ENCODE measurements around the gene HSPA1L. TPM values are rescaled to one million over a fixed set of nuclear protein-coding genes. Genes with fewer than 3 reads are reported as not detected.

HSPA1L gene
- polyA plus RNA-seq, 1 donor from 2014 or later = 2.6 TPM

DNA sequence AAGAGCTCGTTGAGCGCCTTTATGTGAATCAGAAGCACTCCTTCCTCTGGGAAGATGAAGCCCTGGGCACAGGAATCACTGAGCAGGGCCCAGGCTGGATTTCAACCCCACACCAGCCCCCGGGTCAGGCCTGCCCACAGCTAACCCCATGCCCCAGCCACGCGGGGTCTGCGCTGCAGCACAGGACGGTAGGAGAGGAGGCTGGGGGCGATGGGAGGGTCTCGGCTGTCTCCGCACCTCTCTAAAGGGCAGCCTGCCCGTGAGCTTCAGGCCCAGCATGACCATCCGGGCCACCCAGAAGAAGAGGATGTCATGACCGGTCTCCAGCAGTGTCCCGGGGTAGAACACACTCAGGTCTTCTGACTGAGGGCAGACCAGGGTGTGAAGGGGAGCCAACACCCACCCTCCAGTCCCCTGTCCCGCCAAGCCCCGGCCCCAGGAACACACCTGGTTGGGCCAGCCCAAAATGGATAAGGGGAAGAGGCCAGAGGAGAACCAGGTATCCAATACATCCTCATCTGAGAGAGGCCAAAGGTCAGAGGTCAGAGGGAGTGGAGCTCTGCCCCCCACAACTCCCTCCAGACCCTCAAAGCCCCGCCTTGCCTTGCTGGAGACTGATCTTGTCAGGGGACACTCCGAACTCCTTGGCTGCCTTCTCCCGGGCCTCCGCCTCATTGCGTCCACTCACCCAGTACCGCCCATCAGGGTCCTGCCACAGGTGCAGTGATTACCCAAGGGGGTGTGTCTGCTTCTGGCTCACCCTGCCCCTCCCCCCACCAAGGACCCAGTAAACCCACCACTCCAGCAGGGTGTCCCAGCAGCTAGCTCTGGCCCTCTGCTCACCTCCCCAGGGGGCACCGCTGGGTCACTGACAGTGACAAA, 33.6 kb downstream of the HSPA1L start:
- Histone ChIP-seq H3K27me3 (ENCODE audit: insufficient read depth, low read depth, low read length) (no peaks in the 10 kb centered on the region), H3F3A (ENCODE audit: insufficient read depth, low read length, poor library complexity, severe bottlenecking) (no peaks in the 10 kb centered on the region), H3K9me2 (ENCODE audit: insufficient read depth, low read length) (no peaks in the 10 kb centered on the region), H3K36me3 (ENCODE audit: insufficient read depth, low read length) (peaks cover 20% of the 10 kb centered on the region), H2AFZ (ENCODE audit: low read depth, low read length) (no peak overlapping the region), H3K79me2 (replicated peaks; ENCODE audit: insufficient read depth, low read length) (no peaks in the 10 kb centered on the region), H3K9me3 (ENCODE audit: low read length) (no peaks in the 10 kb centered on the region), H3K4me2 (ENCODE audit: low read length) (no peak overlapping the region), H3K9ac (ENCODE audit: low read length) (no peak overlapping the region), H4K20me1 (ENCODE audit: insufficient read depth) (no peaks in the 10 kb centered on the region), H3K4me3 (ENCODE audit: low read length) (no peak overlapping the region), H3K27ac (ENCODE audit: low read length) (no peak overlapping the region)
- no peak for TF ChIP-seq EP300 (conservative IDR thresholded peaks at IDR 0.05; ENCODE audit: poor library complexity, severe bottlenecking)

DNA sequence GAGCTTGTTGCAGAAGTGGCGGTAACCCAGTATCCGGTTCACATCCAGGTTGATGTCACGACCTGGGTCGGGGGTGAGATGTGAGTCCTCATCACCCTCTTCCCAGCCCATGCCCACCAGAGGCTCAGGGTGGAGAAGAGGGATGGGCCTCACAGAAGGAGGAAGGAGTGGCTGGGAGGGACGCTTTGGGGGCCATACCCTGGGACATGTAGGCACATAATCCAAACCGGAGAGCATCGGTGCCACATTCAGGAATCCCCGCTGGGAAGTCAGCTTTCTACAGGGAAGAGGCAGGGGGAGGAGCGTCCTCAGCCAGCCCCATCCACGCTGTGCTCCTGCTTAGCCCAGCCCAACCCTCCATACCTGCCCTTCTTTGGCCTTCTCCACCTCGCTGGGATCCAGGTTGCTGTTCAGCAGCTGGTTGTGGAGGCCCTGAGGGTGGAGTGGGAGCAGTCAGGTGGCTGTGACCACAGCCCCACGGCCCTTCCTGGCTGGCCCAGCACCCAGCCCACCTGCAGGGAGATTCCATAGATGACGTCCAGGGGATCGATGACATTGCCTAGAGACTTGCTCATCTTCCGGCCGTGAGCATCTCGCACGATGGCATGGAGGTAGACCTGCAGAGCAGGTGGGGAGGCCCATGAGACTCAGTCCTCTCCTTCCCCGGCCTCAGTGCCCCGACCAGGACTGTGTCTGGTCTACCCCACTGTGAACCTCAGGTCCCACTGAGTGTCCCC, 34.4 kb downstream of the HSPA1L start:
- Histone ChIP-seq H3K79me2 (replicated peaks; ENCODE audit: insufficient read depth, low read length) (no peaks in the 10 kb centered on the region), H2AFZ (ENCODE audit: low read depth, low read length) (no peak overlapping the region), H3K27ac (ENCODE audit: low read length) (no peak overlapping the region), H3F3A (ENCODE audit: insufficient read depth, low read length, poor library complexity, severe bottlenecking) (no peaks in the 10 kb centered on the region), H3K9me2 (ENCODE audit: insufficient read depth, low read length) (no peaks in the 10 kb centered on the region), H3K27me3 (ENCODE audit: insufficient read depth, low read depth, low read length) (no peaks in the 10 kb centered on the region), H3K36me3 (ENCODE audit: insufficient read depth, low read length) (peaks cover 20% of the 10 kb centered on the region), H3K4me3 (ENCODE audit: low read length) (no peak overlapping the region), H3K9ac (ENCODE audit: low read length) (no peak overlapping the region), H3K4me2 (ENCODE audit: low read length) (no peak overlapping the region), H3K9me3 (ENCODE audit: low read length) (no peaks in the 10 kb centered on the region), H4K20me1 (ENCODE audit: insufficient read depth) (no peaks in the 10 kb centered on the region)
- TF ChIP-seq TAF1 (IDR thresholded peaks at IDR 0.05; ENCODE audit: low read depth) = no peak

DNA sequence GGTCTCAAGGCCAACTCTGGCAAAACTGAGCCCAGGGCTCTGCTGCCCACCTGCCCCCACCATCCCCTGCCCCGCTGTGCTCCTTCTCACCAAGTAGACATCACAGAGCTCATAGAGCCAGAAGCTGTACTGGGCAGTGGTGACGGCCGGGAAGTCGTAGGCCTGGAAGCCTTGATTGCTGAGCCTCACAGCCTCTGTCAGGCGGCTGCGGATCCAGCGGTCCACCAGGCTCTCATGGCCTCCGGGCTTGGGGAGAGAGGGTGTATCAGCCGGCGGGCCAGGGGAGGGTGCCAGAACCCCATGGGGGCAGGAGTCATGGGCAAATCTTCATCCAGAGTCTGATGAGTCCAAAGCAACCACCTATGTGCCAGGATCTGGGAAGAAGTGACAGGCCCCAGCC, 35.2 kb downstream of the HSPA1L start:
- H3F3A ChIP-seq (ENCODE audit: insufficient read depth, low read length, poor library complexity, severe bottlenecking) = no peaks in the 10 kb centered on the region
- H3K9me2 ChIP-seq (ENCODE audit: insufficient read depth, low read length) = no peaks in the 10 kb centered on the region
- no peaks in the 10 kb centered on the region for H4K20me1 ChIP-seq (ENCODE audit: insufficient read depth)
- H3K27ac ChIP-seq (ENCODE audit: low read length) = no peak overlapping the region
- peaks cover 14% of the 10 kb centered on the region for H3K36me3 ChIP-seq (ENCODE audit: insufficient read depth, low read length)
- H3K9me3 ChIP-seq (ENCODE audit: low read length) = no peaks in the 10 kb centered on the region
- no peak overlapping the region for H3K9ac ChIP-seq (ENCODE audit: low read length)
- TF ChIP-seq, protein P1, sequence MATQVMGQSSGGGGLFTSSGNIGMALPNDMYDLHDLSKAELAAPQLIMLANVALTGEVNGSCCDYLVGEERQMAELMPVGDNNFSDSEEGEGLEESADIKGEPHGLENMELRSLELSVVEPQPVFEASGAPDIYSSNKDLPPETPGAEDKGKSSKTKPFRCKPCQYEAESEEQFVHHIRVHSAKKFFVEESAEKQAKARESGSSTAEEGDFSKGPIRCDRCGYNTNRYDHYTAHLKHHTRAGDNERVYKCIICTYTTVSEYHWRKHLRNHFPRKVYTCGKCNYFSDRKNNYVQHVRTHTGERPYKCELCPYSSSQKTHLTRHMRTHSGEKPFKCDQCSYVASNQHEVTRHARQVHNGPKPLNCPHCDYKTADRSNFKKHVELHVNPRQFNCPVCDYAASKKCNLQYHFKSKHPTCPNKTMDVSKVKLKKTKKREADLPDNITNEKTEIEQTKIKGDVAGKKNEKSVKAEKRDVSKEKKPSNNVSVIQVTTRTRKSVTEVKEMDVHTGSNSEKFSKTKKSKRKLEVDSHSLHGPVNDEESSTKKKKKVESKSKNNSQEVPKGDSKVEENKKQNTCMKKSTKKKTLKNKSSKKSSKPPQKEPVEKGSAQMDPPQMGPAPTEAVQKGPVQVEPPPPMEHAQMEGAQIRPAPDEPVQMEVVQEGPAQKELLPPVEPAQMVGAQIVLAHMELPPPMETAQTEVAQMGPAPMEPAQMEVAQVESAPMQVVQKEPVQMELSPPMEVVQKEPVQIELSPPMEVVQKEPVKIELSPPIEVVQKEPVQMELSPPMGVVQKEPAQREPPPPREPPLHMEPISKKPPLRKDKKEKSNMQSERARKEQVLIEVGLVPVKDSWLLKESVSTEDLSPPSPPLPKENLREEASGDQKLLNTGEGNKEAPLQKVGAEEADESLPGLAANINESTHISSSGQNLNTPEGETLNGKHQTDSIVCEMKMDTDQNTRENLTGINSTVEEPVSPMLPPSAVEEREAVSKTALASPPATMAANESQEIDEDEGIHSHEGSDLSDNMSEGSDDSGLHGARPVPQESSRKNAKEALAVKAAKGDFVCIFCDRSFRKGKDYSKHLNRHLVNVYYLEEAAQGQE (IDR thresholded peaks at IDR 0.05; ENCODE audit: borderline replicate concordance) = no peak
- TF ChIP-seq POLR2AphosphoS5 (IDR thresholded peaks at IDR 0.05) (no peak), EZH2 (IDR thresholded peaks at IDR 0.05; ENCODE audit: borderline replicate concordance, insufficient read depth, low read length, poor library complexity, severe bottlenecking) (no peak), TAF1 (IDR thresholded peaks at IDR 0.05; ENCODE audit: low read depth) (no peak), EP300 (conservative IDR thresholded peaks at IDR 0.05; ENCODE audit: poor library complexity, severe bottlenecking) (no peak), MXI1 (conservative IDR thresholded peaks at IDR 0.05; ENCODE audit: poor library complexity, severe bottlenecking) (no peak), RAD21 (conservative IDR thresholded peaks at IDR 0.05) (no peak), SMC3 (conservative IDR thresholded peaks at IDR 0.05; ENCODE audit: poor library complexity) (no peak)
- TF ChIP-seq, protein P2, sequence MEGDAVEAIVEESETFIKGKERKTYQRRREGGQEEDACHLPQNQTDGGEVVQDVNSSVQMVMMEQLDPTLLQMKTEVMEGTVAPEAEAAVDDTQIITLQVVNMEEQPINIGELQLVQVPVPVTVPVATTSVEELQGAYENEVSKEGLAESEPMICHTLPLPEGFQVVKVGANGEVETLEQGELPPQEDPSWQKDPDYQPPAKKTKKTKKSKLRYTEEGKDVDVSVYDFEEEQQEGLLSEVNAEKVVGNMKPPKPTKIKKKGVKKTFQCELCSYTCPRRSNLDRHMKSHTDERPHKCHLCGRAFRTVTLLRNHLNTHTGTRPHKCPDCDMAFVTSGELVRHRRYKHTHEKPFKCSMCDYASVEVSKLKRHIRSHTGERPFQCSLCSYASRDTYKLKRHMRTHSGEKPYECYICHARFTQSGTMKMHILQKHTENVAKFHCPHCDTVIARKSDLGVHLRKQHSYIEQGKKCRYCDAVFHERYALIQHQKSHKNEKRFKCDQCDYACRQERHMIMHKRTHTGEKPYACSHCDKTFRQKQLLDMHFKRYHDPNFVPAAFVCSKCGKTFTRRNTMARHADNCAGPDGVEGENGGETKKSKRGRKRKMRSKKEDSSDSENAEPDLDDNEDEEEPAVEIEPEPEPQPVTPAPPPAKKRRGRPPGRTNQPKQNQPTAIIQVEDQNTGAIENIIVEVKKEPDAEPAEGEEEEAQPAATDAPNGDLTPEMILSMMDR (IDR thresholded peaks at IDR 0.05; ENCODE audit: poor library complexity, severe bottlenecking) = no peak
- H3K4me2 ChIP-seq (ENCODE audit: low read length) = no peak overlapping the region
- H3K27me3 ChIP-seq (ENCODE audit: insufficient read depth, low read depth, low read length) = no peaks in the 10 kb centered on the region
- H3K79me2 ChIP-seq (replicated peaks; ENCODE audit: insufficient read depth, low read length) = no peaks in the 10 kb centered on the region
- H2AFZ ChIP-seq (ENCODE audit: low read depth, low read length) = no peak overlapping the region
- no peak overlapping the region for H3K4me3 ChIP-seq (ENCODE audit: low read length)
